SU-DHL-6 (cell line): ENCODE results near the gene ANKIB1.

Source experiments
- EZH2phosphoT487 ChIP-seq: fragments of 200-600 bp; sonication (generic), shearing (Covaris generic); conservative IDR thresholded peaks from 2 replicates; pipeline ENCODE4 v1.6.1; 2018; ENCODE audit warnings: mild to moderate bottlenecking, antibody characterized with exemption, low read length, moderate library complexity, mixed read lengths
- TF ChIP-seq, protein P1 (sequence below): fragments of 200-600 bp; sonication (generic); IDR thresholded peaks from one replicate; pipeline ENCODE4 v1.5.1; 2017; ENCODE audit warnings: antibody characterized with exemption, mild to moderate bottlenecking, low read length, moderate library complexity; ENCODE audit not compliant: insufficient read depth, poor library complexity, severe bottlenecking

DNA sequence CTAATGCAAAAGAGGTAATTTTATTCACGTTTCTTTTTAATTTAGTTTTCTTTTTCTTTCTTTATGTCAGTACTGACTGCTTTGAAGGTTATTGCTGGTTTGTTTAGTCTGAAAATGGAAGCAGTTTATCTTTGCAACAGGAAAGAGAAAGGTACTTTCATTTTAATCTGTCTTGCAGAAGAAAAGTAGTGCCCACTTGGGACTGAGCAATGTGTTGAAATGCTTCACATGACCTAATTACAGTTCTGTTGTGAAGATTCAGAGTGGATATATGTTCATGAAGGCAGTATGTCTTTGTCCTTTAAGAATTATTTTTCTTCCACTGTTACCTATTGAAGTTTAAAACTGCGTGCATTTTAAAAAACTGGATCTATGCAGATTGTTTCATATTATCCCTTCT lies 80.1 kb downstream of the ANKIB1 start:
- TF ChIP-seq, protein P1, sequence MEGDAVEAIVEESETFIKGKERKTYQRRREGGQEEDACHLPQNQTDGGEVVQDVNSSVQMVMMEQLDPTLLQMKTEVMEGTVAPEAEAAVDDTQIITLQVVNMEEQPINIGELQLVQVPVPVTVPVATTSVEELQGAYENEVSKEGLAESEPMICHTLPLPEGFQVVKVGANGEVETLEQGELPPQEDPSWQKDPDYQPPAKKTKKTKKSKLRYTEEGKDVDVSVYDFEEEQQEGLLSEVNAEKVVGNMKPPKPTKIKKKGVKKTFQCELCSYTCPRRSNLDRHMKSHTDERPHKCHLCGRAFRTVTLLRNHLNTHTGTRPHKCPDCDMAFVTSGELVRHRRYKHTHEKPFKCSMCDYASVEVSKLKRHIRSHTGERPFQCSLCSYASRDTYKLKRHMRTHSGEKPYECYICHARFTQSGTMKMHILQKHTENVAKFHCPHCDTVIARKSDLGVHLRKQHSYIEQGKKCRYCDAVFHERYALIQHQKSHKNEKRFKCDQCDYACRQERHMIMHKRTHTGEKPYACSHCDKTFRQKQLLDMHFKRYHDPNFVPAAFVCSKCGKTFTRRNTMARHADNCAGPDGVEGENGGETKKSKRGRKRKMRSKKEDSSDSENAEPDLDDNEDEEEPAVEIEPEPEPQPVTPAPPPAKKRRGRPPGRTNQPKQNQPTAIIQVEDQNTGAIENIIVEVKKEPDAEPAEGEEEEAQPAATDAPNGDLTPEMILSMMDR, result no peak
- TF ChIP-seq EZH2phosphoT487, result no peak
